Kidney (tissue), 14 donors: ENCODE results near the gene NUBP1. TPM values are rescaled to one million over a fixed set of nuclear protein-coding genes. Genes with fewer than 3 reads are reported as not detected.
"Not testable (repeated sequence)": the region's sequence is repeated elsewhere in the genome, so short reads cannot be mapped to it uniquely, and the experiment has no call there.

Experiments
- DNase-seq, 5 donors: peaks; one replicate each; pipeline ENCODE4 v3.0.0-alpha.2; 2013 to 2020
- FAIRE-seq: peaks from 2 replicates; lab custom pipeline; 2012; peaks lifted over from hg19 to GRCh38; lab: Jason Lieb, UNC
- H3K27ac ChIP-seq, 2 donors: one replicate each; pipeline ENCODE4 v1.7.0; 2013; ENCODE audit warnings: low read depth in 2 of 2, low read length in 2 of 2, inconsistent platforms in 1 of 2
- H3K27me3 ChIP-seq: one replicate; pipeline ENCODE4 v1.7.1; 2013; ENCODE audit warnings: low read length, inconsistent platforms; ENCODE audit not compliant: control insufficient read depth, insufficient read depth
- H3K36me3 ChIP-seq, 3 donors: one replicate each; pipeline versions ENCODE4 v1.7.0 to v1.7.1; 2013; ENCODE audit warnings: low read length in 3 of 3, control low read depth in 1 of 3, inconsistent platforms in 1 of 3; ENCODE audit not compliant: insufficient read depth in 3 of 3, control insufficient read depth in 2 of 3
- H3K4me1 ChIP-seq, 3 donors: one replicate each; pipeline versions ENCODE4 v1.7.0 to v1.7.1; 2013; ENCODE audit warnings: low read length in 3 of 3, inconsistent platforms in 1 of 3, low read depth in 1 of 3; ENCODE audit not compliant: control insufficient read depth in 2 of 3, insufficient read depth in 2 of 3
- H3K4me3 ChIP-seq, 3 donors: one replicate each; pipeline versions ENCODE4 v1.7.0 to v1.8.1; 2013; ENCODE audit warnings: low read length in 3 of 3, control low read depth in 1 of 3, inconsistent platforms in 1 of 3
- H3K9ac ChIP-seq, 3 donors: one replicate each; pipeline versions ENCODE4 v1.7.0 to v1.7.1; 2013; ENCODE audit warnings: low read length in 3 of 3, control low read depth in 1 of 3, inconsistent platforms in 1 of 3
- H3K9me3 ChIP-seq, 3 donors: one replicate each; pipeline versions ENCODE4 v1.7.0 to v1.7.1; 2013; ENCODE audit warnings: low read length in 3 of 3, control low read depth in 1 of 3, inconsistent platforms in 1 of 3; ENCODE audit not compliant: control insufficient read depth in 2 of 3, insufficient read depth in 1 of 3
- CTCF ChIP-seq: IDR thresholded peaks from 3 replicates; pipeline ENCODE4 v1.5.1; 2012; ENCODE audit warnings: mild to moderate bottlenecking, moderate library complexity, borderline replicate concordance; ENCODE audit not compliant: insufficient read depth; ENCODE audit errors: extremely low read depth
- intact Hi-C: fragments of 100-400 bp; cut with DNase I; formaldehyde crosslinking; loops from one replicate; pipeline ENCODE4 v1.11.1; 2022
- polyA plus RNA-seq: library from polyadenylated mRNA; stranded (reverse); fragments of 350-450 nt; fragmentation: Illumina TruSeq; extraction: RNeasy Lipid Tissue Mini Kit (QIAGEN cat#74804); gene quantifications from one replicate; pipeline ENCODE4 v1.2.3, GENCODE V29; 2014; ENCODE audit warnings: low read depth, low replicate concordance; ENCODE audit not compliant: insufficient read depth
- total RNA-seq: library from RNA; stranded (reverse); fragmentation: NEBNext Ultra II Directional; extraction: Animal tissue kit (Norgen Biotek cat#: 25700); gene quantifications from one replicate; pipeline ENCODE4 v1.2.1, GENCODE V29; 2021
- donor health status: control.
- donor health status: control.
- donor health status: control.
- donor health status: control.
- donor health status: control.
- donor health status: DM: yes; HTN: yes; CAD: no.
- donor health status: Normal renal cell carcinoma (clear cell type).

The NUBP1 gene
- total and polyA plus RNA-seq, 2 donors from 2014 or later = 38.5 to 47.7 TPM

- FAIRE-seq = no peak
- Histone ChIP-seq H3K9ac (no peak overlapping the region), H3K4me1 (no peaks in the 10 kb centered on the region), H3K27me3 (no peaks in the 10 kb centered on the region), H3K9me3 (no peaks in the 10 kb centered on the region), H3K27ac (no peak overlapping the region), H3K4me3 (no peak overlapping the region), H3K36me3 (no peaks in the 10 kb centered on the region)
- intact Hi-C loops = no loop called here
- DNase-seq = no peak
- no peak for TF ChIP-seq CTCF
These were observed 33.7 kb downstream of the NUBP1 start for GRCh38 chr16:10777356-10777755.

DNA sequence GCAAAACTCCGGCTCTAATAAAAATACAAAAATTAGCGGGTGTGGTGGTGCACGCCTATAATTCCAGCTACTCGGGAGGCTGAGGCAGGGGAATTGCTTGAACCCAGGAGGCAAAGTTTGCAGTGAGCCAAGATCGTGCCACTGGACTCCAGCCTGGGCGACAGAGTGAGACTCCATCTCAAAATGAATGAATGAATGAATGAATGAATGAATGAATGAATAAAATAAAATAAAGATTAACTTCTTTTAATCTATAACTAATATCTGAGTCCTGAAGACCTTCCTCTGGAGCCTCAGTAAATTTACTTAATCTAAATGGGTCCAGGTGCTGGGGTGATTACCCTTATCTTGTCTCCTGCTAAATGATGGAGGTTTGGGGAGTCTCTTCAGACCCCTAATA is 36.3 kb downstream of the NUBP1 start:
- H3K27ac ChIP-seq, H3K27me3 ChIP-seq, H3K9me3 ChIP-seq, H3K4me1 ChIP-seq, DNase-seq, FAIRE-seq, H3K9ac ChIP-seq, H3K36me3 ChIP-seq, intact Hi-C loops, H3K4me3 ChIP-seq: not testable (repeated sequence)

DNA sequence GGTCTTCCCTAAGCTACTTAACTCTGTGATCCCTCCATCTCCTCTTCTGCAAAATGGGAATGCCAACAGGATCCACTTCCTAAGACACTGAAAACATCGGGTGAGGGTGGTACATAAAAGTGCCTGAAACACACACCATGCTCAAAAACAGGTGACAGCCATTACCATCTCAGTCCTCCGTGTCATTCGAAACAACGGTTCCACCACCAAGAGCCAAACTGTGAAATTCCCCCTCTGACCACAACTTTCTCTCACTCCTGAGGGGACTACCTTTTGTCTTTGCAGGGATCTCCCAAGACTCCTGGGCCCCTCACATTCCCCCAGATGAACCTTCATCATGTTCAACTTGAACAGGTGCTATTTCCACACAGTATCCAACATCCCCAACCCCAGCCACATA is 37.0 kb downstream of the NUBP1 start:
- H3K27ac ChIP-seq = no peak overlapping the region
- H3K9me3 ChIP-seq = no peaks in the 10 kb centered on the region
- H3K4me1 ChIP-seq = no peaks in the 10 kb centered on the region
- no peak overlapping the region for H3K9ac ChIP-seq
- H3K27me3 ChIP-seq = no peaks in the 10 kb centered on the region
- H3K36me3 ChIP-seq = no peaks in the 10 kb centered on the region
- no peak overlapping the region for H3K4me3 ChIP-seq
- intact Hi-C loops = no loop called here
- DNase-seq (no peak), FAIRE-seq (no peak)
- TF ChIP-seq CTCF = no peak

GRCh38 chr16:10782628-10783027 is 39.0 kb downstream of the NUBP1 start:
- no peaks in the 10 kb centered on the region for H3K36me3 ChIP-seq
- no peaks in the 10 kb centered on the region for H3K27me3 ChIP-seq
- DNase-seq = no peak
- H3K27ac ChIP-seq = no peak overlapping the region
- H3K9me3 ChIP-seq = no peaks in the 10 kb centered on the region
- no peak overlapping the region for H3K4me3 ChIP-seq
- H3K4me1 ChIP-seq = no peaks in the 10 kb centered on the region
- no peak for FAIRE-seq
- no peak overlapping the region for H3K9ac ChIP-seq
- TF ChIP-seq CTCF = no peak
- intact Hi-C loops = no loop called here
